Thyroid gland (tissue), 4 donors: ENCODE measurements around the gene KCTD5.
"Not testable (repeated sequence)": the region's sequence is repeated elsewhere in the genome, so short reads cannot be mapped to it uniquely, and the experiment has no call there.

Source experiments
- POLR2A ChIP-seq, 2 donors: fragments of 450-650 bp; IDR thresholded peaks; one replicate each; pipeline ENCODE4 v1.6.1; 2017; ENCODE audit warnings: antibody characterized with exemption in 2 of 2, mild to moderate bottlenecking in 2 of 2, moderate library complexity in 1 of 2
- TF ChIP-seq, protein P1 (sequence below), 6 experiments: fragments of 200-600 bp in 3 of 6; fragments of 450-650 bp in 3 of 6; sonication (generic) in 3 of 6; IDR thresholded peaks; one replicate each; pipeline ENCODE4 v1.5.1; 2016 to 2019; ENCODE audit warnings: antibody characterized with exemption in 6 of 6, mild to moderate bottlenecking in 2 of 6, inconsistent platforms in 1 of 6, moderate library complexity in 1 of 6

GRCh38 chr16:2686075-2686474 lies 3.8 kb downstream of the KCTD5 start:
- TF ChIP-seq, protein P1, sequence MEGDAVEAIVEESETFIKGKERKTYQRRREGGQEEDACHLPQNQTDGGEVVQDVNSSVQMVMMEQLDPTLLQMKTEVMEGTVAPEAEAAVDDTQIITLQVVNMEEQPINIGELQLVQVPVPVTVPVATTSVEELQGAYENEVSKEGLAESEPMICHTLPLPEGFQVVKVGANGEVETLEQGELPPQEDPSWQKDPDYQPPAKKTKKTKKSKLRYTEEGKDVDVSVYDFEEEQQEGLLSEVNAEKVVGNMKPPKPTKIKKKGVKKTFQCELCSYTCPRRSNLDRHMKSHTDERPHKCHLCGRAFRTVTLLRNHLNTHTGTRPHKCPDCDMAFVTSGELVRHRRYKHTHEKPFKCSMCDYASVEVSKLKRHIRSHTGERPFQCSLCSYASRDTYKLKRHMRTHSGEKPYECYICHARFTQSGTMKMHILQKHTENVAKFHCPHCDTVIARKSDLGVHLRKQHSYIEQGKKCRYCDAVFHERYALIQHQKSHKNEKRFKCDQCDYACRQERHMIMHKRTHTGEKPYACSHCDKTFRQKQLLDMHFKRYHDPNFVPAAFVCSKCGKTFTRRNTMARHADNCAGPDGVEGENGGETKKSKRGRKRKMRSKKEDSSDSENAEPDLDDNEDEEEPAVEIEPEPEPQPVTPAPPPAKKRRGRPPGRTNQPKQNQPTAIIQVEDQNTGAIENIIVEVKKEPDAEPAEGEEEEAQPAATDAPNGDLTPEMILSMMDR (IDR thresholded peaks at IDR 0.05), result not testable (repeated sequence)
- not testable (repeated sequence) for TF ChIP-seq POLR2A (IDR thresholded peaks at IDR 0.05)
